Measurements from ENCODE around the gene SSBP3.
"Not testable (repeated sequence)": the region's sequence is repeated elsewhere in the genome, so short reads cannot be mapped to it uniquely, and the experiment has no call there.

Gene SSBP3

DNA sequence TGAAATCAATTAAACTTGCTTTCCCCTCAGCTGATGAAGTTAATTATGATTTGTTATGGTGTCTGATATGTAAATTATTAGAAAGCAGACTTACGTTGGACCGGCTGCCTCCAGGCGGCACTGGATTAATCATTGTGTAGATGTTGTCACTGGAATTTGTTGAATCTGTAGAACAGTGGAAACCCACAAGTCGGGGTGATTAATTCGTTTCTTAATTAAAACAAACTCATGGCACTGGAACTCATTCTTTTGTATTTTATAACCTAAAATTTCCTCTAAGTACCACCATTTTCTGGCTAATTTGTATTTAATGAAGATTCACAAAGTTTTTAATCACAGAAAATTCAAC lies 167.2 kb downstream of the SSBP3 start:
- TF ChIP-seq, protein P1, sequence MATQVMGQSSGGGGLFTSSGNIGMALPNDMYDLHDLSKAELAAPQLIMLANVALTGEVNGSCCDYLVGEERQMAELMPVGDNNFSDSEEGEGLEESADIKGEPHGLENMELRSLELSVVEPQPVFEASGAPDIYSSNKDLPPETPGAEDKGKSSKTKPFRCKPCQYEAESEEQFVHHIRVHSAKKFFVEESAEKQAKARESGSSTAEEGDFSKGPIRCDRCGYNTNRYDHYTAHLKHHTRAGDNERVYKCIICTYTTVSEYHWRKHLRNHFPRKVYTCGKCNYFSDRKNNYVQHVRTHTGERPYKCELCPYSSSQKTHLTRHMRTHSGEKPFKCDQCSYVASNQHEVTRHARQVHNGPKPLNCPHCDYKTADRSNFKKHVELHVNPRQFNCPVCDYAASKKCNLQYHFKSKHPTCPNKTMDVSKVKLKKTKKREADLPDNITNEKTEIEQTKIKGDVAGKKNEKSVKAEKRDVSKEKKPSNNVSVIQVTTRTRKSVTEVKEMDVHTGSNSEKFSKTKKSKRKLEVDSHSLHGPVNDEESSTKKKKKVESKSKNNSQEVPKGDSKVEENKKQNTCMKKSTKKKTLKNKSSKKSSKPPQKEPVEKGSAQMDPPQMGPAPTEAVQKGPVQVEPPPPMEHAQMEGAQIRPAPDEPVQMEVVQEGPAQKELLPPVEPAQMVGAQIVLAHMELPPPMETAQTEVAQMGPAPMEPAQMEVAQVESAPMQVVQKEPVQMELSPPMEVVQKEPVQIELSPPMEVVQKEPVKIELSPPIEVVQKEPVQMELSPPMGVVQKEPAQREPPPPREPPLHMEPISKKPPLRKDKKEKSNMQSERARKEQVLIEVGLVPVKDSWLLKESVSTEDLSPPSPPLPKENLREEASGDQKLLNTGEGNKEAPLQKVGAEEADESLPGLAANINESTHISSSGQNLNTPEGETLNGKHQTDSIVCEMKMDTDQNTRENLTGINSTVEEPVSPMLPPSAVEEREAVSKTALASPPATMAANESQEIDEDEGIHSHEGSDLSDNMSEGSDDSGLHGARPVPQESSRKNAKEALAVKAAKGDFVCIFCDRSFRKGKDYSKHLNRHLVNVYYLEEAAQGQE (IDR thresholded peaks at IDR 0.05; ENCODE audit: insufficient replicate concordance, low read depth) = no peak
- TF ChIP-seq GABPA (IDR thresholded peaks at IDR 0.05; ENCODE audit: low read depth) (no peak), POLR2AphosphoS5 (IDR thresholded peaks at IDR 0.05; ENCODE audit: low read depth) (no peak), SPI1 (IDR thresholded peaks at IDR 0.05; ENCODE audit: borderline replicate concordance, low read depth) (no peak)
- TF ChIP-seq, protein P2, sequence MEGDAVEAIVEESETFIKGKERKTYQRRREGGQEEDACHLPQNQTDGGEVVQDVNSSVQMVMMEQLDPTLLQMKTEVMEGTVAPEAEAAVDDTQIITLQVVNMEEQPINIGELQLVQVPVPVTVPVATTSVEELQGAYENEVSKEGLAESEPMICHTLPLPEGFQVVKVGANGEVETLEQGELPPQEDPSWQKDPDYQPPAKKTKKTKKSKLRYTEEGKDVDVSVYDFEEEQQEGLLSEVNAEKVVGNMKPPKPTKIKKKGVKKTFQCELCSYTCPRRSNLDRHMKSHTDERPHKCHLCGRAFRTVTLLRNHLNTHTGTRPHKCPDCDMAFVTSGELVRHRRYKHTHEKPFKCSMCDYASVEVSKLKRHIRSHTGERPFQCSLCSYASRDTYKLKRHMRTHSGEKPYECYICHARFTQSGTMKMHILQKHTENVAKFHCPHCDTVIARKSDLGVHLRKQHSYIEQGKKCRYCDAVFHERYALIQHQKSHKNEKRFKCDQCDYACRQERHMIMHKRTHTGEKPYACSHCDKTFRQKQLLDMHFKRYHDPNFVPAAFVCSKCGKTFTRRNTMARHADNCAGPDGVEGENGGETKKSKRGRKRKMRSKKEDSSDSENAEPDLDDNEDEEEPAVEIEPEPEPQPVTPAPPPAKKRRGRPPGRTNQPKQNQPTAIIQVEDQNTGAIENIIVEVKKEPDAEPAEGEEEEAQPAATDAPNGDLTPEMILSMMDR (IDR thresholded peaks at IDR 0.05; ENCODE audit: insufficient read depth, low read length) = no peak
- peak overlapping the region; percentile 56 for H3K27ac ChIP-seq (replicated peaks)
- DNase-seq (ENCODE audit: low read depth in 1 of 2, low spot score in 1 of 2) = no peak
- H3K27me3 ChIP-seq (ENCODE audit: insufficient read depth, poor library complexity, severe bottlenecking) = no peaks in the 10 kb centered on the region
- H3K4me3 ChIP-seq (replicated peaks; ENCODE audit: insufficient read depth, low read length) = no peak overlapping the region

DNA sequence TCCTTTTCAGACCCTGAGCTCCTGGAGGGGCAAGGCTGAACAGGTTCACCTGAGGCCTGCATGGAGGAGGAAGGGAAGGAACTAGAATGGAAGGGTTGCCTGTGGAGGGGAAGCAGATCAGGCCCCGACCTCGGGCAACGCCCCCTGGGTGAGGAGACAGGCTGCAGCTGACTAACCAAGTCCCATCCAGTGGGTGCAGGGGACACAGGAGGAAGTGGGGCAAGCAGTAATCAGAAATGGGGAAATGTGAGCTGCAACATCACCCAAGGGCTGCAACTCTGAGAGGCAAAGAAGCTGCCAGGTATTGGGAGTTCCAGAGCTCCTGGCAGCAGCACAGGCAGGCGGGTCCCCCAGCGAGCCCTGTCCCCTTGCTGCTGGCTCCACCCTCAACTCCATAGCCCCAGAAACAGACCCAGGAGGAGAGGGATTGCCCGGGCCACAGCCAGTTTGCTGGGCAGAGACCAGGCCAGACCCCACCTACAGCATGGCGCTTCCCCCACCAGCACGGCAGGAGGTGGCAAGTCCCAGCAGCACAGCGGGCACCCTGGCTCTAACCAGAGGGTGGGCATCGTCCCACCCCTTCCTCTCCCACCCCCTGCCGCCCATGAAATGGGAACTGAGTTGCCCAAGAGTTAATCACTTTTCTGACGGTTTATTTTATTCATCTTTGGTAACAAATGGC lies 167.7 kb downstream of the SSBP3 start:
- Histone ChIP-seq H3K27me3 (ENCODE audit: insufficient read depth, poor library complexity, severe bottlenecking) (no peaks in the 10 kb centered on the region), H3K27ac (replicated peaks) (peak overlapping the region; percentile 56), H3K4me3 (replicated peaks; ENCODE audit: insufficient read depth, low read length) (no peak overlapping the region)
- peak; percentile 62 to 94 for DNase-seq (ENCODE audit: low read depth in 1 of 2, low spot score in 1 of 2)
- TF ChIP-seq SPI1 (IDR thresholded peaks at IDR 0.05; ENCODE audit: borderline replicate concordance, low read depth) (peak; percentile 96), GABPA (IDR thresholded peaks at IDR 0.05; ENCODE audit: low read depth) (no peak), POLR2AphosphoS5 (IDR thresholded peaks at IDR 0.05; ENCODE audit: low read depth) (peak; percentile 47; the same call in 1 of the 2 replicates)

DNA sequence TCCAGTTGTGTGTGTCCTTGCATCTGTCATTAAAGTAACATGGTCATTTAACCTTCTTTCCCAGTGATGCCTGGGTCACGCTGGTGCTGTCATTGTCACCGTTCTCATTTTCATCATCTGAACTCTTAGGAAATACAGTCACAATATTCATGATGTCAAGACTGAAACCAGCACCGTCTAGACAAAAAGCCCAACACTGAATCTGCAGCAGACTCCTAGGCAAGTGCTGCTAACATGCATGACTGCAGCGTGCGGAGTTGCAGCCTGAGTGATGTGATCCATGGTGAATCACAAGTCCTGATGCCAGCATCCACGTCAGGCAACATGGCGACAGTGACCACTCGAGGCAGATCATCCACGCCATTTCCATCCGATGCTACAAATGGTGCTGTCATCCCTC lies 168.6 kb downstream of the SSBP3 start:
- TF ChIP-seq POLR2AphosphoS5 (IDR thresholded peaks at IDR 0.05; ENCODE audit: low read depth) (no peak), GABPA (IDR thresholded peaks at IDR 0.05; ENCODE audit: low read depth) (no peak), SPI1 (IDR thresholded peaks at IDR 0.05; ENCODE audit: borderline replicate concordance, low read depth) (no peak)
- TF ChIP-seq, protein P1 (IDR thresholded peaks at IDR 0.05; ENCODE audit: insufficient replicate concordance, low read depth) = no peak
- TF ChIP-seq, protein P2 (IDR thresholded peaks at IDR 0.05; ENCODE audit: insufficient read depth, low read length) = no peak
- no peak overlapping the region for H3K4me3 ChIP-seq (replicated peaks; ENCODE audit: insufficient read depth, low read length)
- no peak for DNase-seq (ENCODE audit: low read depth in 1 of 2, low spot score in 1 of 2)
- H3K27ac ChIP-seq (replicated peaks) = no peak overlapping the region
- no peaks in the 10 kb centered on the region for H3K27me3 ChIP-seq (ENCODE audit: insufficient read depth, poor library complexity, severe bottlenecking)

DNA sequence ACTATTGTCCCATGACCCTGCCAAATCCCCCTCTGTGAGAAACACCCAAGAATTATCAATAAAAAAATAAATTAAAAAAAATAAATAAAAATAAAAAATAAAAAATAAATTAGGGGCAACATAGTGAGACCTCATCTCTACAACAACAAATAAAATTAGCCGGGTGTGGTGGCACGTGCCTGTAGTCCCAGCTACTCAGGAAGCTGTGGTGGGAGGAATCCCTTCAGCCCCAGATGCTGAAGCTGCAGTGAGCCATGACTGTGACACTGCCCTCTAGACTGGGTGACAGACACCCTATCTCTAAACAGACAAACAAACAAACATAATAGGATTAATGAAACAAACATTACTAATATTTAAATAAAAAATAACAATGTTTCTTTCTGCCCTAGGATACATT lies 171.9 kb downstream of the SSBP3 start:
- no peak overlapping the region for H3K27ac ChIP-seq (replicated peaks)
- no peak for DNase-seq (ENCODE audit: low read depth in 1 of 2, low spot score in 1 of 2)
- no peak overlapping the region for H3K4me3 ChIP-seq (replicated peaks; ENCODE audit: insufficient read depth, low read length)
- H3K27me3 ChIP-seq (ENCODE audit: insufficient read depth, poor library complexity, severe bottlenecking) = no peaks in the 10 kb centered on the region
- TF ChIP-seq SPI1 (IDR thresholded peaks at IDR 0.05; ENCODE audit: borderline replicate concordance, low read depth) = no peak
- TF ChIP-seq, protein P2 (IDR thresholded peaks at IDR 0.05; ENCODE audit: insufficient read depth, low read length) = no peak
- TF ChIP-seq POLR2AphosphoS5 (IDR thresholded peaks at IDR 0.05; ENCODE audit: low read depth) = no peak
- no peak for TF ChIP-seq GABPA (IDR thresholded peaks at IDR 0.05; ENCODE audit: low read depth)
- TF ChIP-seq, protein P1 (IDR thresholded peaks at IDR 0.05; ENCODE audit: insufficient replicate concordance, low read depth) = no peak

DNA sequence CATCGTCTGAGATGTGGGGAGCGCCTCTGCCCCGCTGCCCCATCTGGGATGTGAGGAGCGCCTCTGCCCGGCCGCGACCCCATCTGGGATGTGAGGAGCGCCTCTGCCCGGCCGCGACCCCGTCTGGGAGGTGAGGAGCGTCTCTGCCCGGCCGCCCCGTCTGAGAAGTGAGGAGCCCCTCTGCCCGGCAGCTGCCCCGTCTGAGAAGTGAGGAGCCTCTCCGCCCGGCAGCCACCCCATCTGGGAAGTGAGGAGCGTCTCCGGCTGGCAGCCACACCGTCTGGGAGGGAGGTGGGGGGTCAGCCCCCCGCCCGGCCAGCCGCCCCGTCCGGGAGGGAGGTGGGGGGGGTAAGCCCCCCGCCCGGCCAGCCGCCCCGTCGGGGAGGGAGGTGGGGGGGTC lies 173.0 kb downstream of the SSBP3 start:
- H3K4me3 ChIP-seq (replicated peaks; ENCODE audit: insufficient read depth, low read length); H3K27me3 ChIP-seq (ENCODE audit: insufficient read depth, poor library complexity, severe bottlenecking); DNase-seq (ENCODE audit: low read depth in 1 of 2, low spot score in 1 of 2); H3K27ac ChIP-seq (replicated peaks): not testable (repeated sequence)

Data from HL-60 (cell line).